T-helper 2 cell (primary cell): ENCODE measurements around the gene LAMP1.
"Not testable (repeated sequence)": the region's sequence is repeated elsewhere in the genome, so short reads cannot be mapped to it uniquely, and the experiment has no call there.

ENCODE experiments used
- DNase-seq, 5 experiments: peaks; one replicate each; pipeline versions ENCODE4 v3.0.0 to v3.0.0-alpha.2; 2012 to 2022
- total RNA-seq, 2 donors: gene quantifications; one replicate each; lab custom pipeline; 2026; lab: John Stamatoyannopoulos, UW

LAMP1 gene
- 124 to 141 reads per million in 2 donors for total RNA-seq

GRCh38 chr13:113296823-113297369 is at the start of gene LAMP1:
Gene LAMP1 (plus strand): TSS chr13:113297239. CDS start chr13:113297435, 196 bp downstream.
- peak; percentile 97 to 99 (median 99) for DNase-seq

GRCh38 chr13:113252516-113253095 is 44.4 kb upstream of the LAMP1 start:
- no peak for DNase-seq

GRCh38 chr13:113257908-113258307 is 39.1 kb upstream of the LAMP1 start:
- DNase-seq = not testable (repeated sequence)

- DNase-seq = no peak
Observed at GRCh38 chr13:113258321-113259054, 38.6 kb upstream of the LAMP1 start.

- no peak for DNase-seq
Observed at GRCh38 chr13:113260996-113261395, 36.0 kb upstream of the LAMP1 start.

- not testable (repeated sequence) for DNase-seq
Observed at GRCh38 chr13:113263016-113263415, 34.0 kb upstream of the LAMP1 start.

GRCh38 chr13:113267642-113268405 is 29.2 kb upstream of the LAMP1 start:
- DNase-seq = no peak

- DNase-seq = no peak
Observed at GRCh38 chr13:113272031-113272430, 25.0 kb upstream of the LAMP1 start.

- DNase-seq = no peak
Observed at GRCh38 chr13:113272701-113273181, 24.3 kb upstream of the LAMP1 start.

- DNase-seq = no peak
Observed at GRCh38 chr13:113273321-113273720, 23.7 kb upstream of the LAMP1 start.

GRCh38 chr13:113273851-113274590 is 23.0 kb upstream of the LAMP1 start:
- no peak for DNase-seq

- DNase-seq = no peak
Observed at GRCh38 chr13:113274721-113275120, 22.3 kb upstream of the LAMP1 start.

GRCh38 chr13:113275387-113275786 is 21.7 kb upstream of the LAMP1 start:
- DNase-seq = peak in 1 of 5 experiments; percentile 31

- DNase-seq = no peak
Observed at GRCh38 chr13:113280126-113280525, 16.9 kb upstream of the LAMP1 start.

GRCh38 chr13:113283904-113284303 is 13.1 kb upstream of the LAMP1 start:
- no peak for DNase-seq

- DNase-seq = no peak
Observed at GRCh38 chr13:113288880-113289279, 8.2 kb upstream of the LAMP1 start.

- no peak for DNase-seq
Observed at GRCh38 chr13:113291129-113291528, 5.9 kb upstream of the LAMP1 start.

- DNase-seq = no peak
Observed at GRCh38 chr13:113292021-113292862, 4.8 kb upstream of the LAMP1 start.

GRCh38 chr13:113293686-113294085 is 3.4 kb upstream of the LAMP1 start:
- DNase-seq = no peak

- no peak for DNase-seq
Observed at GRCh38 chr13:113295776-113296175, 1.3 kb upstream of the LAMP1 start.

- DNase-seq = peak in 4 of 5 experiments; percentile 18 to 78 (median 54)
Observed at GRCh38 chr13:113297370-113298042, 467 bp downstream of the LAMP1 start.
